Measurements from ENCODE around the gene CDKL4.
"Not testable (repeated sequence)": the region's sequence is repeated elsewhere in the genome, so short reads cannot be mapped to it uniquely, and the experiment has no call there.

Gene CDKL4

DNA sequence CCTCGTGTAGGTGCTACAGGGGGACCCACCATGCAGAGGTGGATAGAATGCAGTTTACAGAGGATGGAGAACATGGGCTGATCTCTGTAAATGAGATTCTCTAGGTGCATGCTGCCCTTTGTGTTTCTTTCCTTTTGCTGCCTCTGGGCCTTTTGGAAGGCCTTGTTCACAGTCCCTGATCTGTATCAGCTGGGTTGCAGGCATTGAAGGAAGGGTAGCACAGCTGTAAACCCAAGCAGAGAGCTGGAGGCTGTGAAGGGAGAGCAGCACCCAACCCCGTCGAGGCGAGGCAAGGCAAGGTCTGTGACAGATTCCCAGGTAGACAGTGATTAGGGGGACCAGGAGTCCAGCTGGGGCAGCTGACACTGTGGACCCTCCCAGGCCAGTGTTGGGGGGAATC, 66.8 kb downstream of the CDKL4 start:
- DNase-seq: no peak

DNA sequence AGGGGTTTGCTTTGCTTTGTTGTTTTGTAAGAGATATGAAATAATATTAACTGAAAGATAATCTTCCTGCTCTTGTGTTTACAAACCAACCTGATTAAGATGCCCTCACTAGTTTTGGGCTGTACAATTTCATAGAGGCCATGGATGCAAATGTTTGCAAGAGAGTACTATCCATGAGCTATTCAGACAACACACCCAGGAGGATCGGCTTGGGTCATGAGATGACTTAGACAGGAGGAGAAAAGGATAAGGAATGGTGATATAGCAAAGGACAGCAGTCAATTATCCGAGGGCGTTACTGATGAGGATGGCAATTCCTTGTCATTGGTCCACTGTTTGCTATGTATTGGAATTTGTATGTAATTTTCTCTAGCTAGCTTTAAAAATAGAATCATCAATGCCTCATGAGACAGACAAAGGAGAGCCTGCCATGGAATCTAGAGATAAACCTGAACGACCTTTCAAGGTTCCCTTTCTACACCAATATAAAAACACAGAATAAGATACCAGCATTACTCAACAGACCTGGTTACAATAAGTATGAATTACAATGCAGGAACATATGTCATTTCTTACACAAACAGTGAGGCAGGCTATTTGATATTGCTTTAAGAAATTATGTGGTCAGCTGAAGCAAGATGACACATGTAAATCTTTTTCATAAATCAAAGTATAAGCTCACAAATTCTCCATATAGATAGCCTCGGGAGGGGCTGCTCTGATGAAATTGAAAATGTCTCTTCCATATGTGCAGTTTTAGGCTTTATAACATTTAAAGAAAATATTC, 68.6 kb downstream of the CDKL4 start:
- DNase-seq: no peak

DNA sequence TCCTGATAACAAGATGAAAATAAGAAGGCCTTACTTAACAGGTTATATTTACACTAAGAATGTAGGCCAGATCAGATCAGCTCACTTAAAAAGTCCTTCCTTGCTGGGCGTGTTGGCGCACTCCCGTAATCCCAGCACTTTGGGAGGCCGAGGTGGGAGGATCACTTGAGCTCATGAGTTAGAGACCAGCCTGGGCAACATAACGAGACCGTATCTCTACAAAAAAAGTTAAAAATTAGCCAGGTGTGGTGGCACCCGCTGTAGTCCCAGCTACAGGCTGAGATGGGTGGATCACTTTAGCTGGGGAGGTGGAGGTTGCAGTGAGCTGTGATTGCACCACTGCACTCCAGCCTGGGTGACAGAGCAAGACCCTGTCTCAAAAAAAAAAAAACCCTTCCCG, 69.7 kb downstream of the CDKL4 start:
- no peak for DNase-seq

DNA sequence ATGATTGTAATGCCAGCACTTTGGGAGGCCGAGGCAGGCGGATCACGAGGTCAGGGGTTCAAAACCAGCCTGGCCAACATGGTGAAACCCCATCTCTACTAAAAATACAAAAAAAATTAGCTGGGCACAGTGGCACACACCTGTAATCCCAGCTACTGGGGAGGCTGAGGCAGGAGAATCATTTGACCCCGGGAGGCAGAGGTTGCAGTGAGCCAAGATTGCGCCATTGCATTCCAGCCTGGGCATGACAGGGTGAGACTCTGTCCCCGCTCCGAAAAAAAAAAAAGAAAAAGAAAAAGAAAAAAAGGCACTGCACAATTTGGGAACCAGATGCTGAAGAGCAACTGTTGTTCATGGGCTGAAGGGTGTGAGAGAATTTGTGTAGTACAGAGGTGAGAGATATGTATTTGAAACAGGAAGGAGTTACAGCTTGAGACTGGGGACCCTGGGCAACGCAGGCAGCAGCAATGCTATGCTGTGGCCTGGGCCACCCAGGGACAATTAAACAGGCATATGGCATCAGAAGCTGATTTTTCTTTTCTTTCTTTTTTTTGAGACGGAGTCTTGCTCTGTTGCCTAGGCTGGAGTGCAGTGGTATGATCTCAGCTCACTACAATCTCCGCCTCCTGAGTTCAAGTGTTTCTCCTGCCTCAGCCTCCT, 71.6 kb downstream of the CDKL4 start:
- DNase-seq: not testable (repeated sequence)

DNA sequence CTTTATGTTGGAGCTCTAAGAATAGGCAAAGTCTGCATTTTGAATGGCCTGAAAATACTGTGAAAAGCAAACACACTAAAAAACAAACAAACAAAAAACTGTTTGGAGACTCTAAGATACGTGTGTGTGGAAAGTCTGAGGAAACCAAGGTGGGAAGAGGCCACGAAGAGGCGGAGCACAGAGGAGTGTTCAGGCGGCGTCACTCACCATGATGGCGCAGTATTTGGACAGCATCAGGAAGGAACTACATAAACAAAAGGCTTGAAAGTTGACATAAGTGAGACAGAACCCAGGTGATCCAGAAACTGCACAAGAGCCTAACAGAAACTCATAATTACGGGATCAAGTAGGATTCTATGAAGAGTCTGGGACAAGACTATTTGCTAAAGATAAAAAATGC, 72.1 kb downstream of the CDKL4 start:
- DNase-seq: no peak

DNA sequence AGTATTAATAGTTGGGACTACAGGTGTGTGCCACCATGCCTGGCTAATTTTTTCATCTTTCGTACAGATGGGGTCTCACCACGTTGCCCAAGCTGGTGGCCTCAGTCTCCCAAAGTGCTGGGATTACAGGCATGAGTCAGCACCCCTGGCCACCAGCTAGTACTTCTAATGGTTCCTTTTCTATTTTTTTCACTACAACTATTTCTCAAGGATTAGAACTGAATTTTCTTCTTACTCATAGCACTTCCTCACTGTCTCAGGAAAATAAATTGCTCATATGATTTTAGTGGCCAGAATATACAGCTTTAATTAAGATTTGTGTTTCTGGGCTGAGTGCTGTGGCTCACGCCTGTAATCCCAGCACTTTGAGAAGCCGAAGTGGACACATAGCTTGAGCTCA, 79.7 kb downstream of the CDKL4 start:
- no peak for DNase-seq

DNA sequence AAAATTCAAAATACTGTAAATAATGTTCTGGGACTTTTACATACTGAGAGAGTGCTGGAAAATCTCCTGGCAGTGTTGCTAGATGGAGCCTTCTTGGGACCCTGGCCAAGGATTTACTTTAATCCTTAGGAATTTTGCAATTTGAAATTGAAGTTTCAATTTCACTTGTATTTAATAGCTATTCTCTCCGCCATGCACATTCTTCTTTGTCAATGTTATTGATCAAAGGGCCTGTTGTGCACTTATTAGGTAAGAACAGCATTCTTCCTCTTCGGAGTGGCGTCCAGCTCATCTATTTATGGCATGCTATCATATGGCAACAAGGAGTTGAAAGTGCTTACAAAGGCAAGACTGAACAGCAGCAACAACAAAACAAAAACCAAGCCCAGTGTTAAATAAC, 82.8 kb downstream of the CDKL4 start:
- no peak for DNase-seq

DNA sequence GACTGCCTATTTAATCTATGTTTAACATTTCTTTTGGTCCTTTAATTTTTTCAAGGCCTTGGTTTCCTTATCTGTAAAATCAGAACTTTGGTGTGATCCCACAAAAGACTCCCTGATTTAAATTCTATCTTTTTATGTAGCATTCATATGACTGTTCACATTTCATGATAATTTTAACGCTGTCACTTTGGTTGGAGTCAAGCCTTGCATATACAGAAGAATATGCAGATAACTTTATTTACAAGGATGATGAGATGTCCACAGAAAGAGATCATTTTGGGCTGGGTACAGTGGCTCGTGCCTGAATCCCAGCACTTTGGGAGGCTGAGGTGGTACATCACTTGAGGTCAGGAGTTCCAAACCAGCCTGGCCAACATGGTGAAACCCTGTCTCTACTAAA, 84.5 kb downstream of the CDKL4 start:
- DNase-seq: no peak

DNA sequence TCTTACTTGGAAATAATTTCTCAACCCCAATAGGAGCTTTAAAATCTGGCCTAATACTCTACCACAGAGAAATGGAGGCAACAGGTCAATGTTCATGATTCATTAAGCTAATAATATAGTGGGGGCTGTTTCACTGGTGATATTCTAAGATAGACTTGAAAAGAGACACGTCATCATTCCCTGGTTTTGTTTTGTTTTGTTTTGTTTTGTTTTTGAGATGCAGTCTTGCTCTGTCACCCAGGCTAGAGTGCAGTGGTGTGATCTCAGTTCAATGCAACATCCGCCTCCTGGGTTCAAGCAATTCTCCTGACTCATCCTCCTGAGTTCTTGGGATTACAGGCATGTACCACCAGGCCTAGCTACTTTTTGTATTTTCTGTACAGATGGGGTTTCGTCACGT, 85.4 kb downstream of the CDKL4 start:
- DNase-seq: no peak

DNA sequence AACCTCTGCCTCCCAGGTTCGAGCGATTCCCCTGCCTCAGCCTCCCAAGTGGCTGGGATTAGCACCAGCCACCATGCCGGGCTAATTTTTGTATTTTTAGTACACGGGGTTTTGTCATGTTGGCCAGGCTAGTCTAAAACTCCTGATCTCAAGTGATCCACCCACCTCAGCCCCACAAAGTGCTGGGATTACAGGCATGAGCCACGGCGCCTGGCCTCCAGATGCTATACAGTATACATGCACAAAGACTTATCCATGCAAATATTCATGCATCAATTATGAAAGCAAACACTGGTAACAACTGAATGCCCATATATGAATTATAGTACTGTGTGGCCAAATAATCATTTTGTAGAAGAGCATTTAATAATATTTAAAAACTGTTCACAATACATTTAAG, 86.9 kb downstream of the CDKL4 start:
- DNase-seq: no peak

DNA sequence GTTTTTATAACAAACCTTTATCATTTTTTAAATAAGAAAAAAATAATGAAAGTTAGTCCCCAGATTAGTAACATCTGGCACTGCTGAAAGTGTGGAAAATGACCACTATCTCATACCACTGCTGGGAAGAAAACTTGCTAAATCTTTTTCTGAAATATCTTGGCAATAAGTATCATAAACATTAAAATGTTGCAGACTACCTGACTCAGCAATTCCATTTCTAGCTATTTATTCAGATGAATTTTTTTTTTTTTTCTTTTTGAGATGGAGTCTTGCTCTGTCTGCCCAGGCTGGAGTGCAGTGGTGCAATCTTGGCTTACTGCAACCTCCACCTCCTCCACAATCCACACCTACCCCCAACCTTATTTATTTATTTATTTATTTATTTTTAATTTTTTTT, 87.7 kb downstream of the CDKL4 start:
- no peak for DNase-seq

DNA sequence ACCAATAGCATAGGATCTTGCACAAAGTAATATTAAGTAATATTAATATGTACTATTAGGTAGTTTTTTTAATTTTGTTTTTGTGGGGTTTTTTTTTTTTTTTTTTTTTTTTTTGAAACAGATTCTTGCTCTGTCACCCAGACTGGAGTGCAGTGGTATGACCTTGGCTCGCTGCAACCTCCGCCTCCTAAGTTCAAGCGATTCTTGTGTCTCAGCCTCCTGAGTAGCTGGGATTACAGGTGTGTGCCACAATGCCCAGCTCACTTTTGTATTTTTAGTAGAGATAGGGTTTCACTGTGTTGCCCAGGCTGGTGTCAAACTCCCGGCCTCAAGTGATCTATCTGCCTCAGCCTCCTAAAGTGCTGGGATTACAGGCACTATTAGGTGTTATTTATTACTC, 88.2 kb downstream of the CDKL4 start:
- DNase-seq: not testable (repeated sequence)

DNA sequence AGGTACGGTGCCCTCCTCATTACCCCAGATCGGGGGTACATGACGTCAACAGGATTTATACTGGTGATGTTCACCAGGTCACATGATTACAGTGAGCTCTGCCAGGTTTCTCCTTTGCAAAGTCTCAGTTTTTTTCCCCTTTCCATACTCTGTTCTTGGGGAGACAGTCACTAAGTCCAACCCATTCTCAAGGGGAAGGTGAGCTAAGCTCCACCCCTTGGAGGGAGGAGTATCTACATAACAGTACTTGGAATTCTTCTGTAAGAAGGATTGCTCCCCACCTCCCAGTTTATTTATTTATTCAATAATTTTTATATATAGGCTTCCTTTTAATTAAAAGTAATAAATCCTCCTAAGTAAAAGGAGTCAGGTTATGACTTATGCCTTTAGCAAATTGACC, 88.8 kb downstream of the CDKL4 start:
- no peak for DNase-seq

DNA sequence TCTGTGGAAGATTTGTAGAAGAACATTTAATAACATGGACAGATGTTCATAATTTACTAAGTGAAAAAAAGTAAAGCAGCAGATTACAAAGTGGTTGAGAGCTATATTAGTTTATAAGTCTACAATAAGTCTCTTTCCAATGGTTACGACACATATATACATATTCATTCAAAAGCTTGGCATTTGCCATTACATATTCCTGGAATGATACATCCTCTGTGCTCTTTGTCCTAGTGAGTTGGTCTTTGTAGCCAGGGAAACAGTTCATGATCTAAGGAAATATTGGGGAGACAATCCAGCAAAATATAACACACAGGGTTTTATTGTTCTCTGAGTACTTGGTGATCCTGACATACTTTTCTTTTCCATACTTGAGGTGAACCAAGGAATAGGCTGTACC, 90.5 kb downstream of the CDKL4 start:
- no peak for DNase-seq

DNA sequence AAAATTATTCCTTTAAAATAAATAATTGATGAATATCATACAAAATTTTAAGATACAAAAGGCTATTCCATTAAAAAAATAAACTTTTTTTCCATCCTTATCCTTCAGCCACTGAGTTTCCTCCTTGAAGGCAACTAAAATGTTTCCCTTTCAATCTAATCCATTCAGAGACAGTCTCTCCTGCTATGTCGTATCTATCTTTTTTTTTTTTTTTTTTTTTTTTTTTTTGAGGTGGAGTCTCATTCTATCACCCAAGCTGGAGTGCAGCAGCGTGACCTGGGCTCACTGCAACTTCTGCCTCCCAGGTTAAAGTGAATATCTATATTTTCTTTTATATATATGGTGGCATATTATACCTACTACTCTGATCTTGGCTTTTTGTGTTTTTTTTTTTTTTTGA, 91.3 kb downstream of the CDKL4 start:
- DNase-seq: no peak

DNA sequence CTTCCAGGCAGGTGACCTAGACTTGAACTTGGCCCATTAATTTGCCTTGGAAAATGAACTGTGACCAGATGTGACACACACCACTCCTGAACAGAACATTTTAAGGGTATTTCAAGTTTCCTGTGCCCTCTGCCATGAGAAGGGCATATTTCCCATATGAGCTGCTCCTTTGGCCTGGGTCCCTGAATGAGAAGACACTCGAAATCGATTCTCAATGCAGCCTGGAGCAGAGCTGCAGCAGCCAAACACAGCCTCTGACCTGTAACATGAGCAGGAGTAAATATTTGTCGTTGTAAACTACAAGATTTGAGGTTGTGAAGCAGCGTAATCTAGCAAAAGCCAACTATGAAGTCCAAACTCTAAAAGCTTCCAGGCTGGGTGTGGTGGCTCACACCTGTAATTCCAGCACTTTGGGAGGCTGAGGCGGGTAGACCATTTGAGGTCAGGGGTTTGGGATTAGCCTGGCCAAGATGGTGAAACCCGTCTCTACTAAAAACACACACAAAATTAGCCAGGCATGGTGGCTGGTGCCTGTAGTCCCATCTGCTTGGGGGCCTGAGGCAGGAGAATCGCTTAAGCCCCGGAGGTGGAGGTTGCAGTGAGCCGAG, 92.8 kb downstream of the CDKL4 start:
- no peak for DNase-seq

DNA sequence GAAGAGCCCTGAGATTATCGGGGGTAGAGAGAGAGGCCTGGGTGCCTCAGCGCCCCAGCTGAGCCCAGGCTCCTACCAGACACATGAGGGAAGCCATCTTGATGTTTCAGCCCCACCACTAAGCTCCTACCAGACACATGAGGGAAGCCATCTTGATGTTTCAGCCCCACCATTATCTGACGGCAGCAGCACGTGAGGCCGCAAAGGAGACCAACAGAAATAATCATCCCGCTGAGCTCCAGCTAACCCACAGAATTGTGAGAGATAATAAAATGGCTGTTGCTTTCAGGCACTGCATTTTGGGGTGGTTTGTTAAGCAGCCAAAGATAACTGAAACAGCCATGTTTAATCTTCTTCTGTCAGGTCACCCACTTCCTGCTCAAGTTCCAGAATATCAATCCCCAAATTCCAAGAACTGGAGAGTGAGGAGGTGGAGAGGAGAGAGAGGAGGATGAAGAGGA, 93.6 kb downstream of the CDKL4 start:
- DNase-seq: no peak

DNA sequence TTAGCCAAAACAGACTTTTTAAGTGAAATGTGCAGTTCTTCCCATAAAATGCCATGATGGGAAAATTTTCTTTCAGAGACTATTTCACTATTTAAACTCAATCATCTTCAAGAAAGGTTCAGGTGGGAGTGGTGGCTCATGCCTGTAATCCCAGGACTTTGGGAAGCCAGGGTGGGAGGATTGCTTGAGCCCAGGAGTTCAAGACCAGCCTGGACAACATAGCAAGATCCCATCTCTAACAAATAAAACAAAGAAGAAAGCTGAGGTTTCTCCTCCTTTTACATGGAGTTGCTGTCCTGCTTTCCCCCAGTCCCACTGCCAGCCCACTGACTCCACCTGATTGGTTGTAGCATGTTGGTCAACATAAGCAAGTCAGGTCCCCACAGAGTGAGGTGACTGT, 97.1 kb downstream of the CDKL4 start:
- DNase-seq: no peak

DNA sequence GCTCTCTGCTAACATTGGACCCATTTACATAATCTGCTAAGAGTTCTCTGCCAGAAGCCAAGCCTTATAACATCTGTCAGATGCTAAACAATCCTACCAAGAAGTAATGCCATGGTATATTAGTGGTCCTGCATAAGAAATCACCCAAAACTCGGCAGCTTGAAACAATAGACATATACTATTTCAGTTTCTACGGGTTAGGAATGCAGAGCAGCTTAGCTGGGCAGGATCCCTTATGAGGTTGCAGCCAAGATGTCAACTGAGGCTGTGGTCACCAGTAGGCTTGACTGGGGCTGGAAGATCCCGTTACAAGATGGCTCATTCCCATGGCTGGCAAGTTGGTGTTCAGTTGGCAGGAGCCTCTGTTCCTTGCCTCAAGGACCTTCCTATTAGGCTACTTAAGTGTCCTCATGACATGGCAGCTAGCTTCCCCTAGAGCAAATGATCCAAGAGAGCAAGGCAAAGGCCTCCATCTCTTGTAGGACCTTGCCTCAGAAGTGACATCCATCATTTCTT, 97.8 kb downstream of the CDKL4 start:
- no peak for DNase-seq

DNA sequence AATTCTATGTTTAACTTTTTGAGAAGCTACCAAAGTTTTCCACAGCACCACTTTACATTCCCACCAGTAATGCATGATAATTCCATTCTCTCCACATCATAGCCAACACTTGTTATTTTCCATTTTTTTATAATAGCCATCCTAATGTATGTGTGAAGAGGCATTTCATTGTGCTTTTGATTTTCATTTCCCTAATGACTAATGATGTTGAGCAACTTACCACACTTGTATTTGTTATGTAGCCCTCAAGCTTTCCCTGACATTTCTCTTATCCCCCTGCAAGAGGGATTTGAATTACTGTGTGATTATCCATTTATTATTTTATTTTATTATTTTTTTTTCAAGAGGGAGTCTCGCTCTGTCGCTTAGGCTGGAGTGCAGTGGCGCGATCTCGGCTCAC, 99.4 kb downstream of the CDKL4 start:
- no peak for DNase-seq

DNA sequence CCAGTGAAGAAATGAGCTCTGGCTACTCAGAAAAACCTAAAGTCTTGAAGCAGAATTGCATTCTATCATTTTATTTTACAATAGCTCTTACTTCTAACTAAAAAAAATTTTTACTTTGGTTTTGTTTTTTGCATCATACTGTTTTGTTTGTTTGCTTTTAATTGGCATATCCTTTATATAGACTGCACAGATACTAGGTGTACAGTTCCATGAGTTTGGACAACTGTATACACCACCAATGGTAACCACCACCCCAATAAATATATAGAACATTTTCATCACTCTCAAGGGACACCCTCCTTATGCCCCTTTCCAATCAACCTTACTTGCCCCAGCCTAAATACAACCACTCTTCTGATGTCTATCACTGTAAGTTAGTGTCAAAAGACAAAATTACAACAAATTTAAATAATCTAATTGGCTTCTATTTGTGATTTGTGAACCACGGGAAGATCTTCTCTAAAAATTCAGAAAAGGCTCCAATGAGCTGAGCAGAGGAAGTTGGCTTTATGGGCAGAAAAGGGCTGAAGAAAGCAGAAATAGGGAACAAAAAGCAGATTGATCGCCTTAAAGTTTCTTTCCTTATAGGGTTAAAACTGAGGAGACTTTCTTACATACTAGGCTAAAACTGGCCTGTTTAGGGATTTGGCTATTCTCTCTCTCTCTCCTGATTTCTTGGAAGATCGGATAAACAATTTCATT, 100.7 kb downstream of the CDKL4 start:
- no peak for DNase-seq

DNA sequence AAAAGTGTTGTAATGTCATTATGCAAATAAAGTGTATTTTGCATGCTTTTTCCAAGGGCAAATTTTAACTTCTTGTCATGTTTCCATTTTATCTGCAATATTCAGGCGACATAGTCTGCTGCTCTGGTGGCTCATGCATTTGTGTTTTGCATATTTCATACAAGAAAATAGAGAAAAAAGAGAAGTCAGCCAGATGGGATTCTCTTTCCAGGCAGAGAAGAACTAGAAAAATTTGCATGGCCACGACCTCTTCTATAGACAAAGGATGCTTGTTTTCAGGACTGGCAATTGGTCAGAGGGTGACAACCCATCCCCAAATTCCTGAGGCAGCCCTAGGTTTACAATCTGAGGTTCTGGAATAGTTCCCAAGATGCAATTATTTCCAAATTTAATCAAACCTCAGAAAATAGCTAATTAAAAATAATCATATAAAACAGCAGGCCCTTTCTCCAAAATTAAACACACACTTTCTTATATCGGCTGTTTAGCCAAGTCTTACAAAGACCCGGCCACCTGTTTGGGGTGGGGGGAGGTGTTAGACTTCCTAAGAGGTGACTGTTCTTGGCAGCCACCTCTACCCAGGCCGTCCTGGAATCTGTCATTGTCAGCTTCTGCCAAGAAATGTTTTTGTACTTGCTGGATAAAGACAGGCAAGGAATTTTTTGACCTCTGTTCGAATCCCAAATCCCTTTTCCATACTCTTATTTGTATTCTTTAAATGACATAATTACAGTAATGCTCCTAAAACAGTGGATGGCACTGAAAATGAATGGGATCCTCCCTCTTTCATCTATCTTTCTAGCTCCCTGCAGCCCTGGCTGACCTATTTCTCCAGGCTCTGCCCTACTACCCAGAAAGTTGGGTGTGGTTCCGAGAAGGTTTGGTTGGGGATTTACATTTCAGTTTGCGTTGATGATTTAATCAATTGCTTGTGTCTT, 102.2 kb downstream of the CDKL4 start:
- no peak for DNase-seq
